ENCODE measurements around the gene LUC7L3.
"Not testable (repeated sequence)": the region's sequence is repeated elsewhere in the genome, so short reads cannot be mapped to it uniquely, and the experiment has no call there.

The LUC7L3 gene

DNA sequence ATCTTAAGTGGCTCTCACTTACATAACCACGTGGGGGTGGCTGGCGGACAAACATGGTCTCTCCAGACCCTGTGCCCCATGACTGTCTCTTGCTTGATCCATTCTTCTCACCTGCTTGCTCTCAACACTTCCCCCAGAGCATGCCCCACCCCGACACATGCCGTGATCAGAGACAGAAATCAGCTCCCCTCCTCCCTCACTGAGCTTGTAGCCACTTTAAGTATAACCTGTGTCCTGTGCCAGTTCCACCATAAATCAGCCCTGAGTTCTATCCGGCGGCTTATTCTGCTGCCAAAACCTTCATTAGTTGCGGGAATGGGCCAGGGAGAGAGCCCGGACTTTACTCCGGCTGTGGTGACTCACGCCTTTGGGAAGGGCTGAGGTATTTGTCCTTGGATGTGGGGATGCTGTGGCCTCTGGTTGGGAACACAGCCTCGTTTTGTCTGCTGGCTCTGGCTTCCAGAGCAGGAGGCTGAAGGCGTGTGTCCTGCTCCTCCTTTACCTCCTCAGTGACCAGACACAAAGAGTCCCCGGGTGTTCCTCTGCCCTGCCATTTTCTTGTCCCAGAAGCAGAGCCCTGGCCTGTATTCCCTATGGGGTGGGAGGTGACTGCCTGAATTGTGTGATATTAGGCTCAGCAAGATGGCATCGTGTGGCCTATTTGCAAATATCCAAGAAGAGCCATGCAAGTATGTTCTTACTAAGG, 32.8 kb upstream of the LUC7L3 start:
- no peak for DNase-seq

DNA sequence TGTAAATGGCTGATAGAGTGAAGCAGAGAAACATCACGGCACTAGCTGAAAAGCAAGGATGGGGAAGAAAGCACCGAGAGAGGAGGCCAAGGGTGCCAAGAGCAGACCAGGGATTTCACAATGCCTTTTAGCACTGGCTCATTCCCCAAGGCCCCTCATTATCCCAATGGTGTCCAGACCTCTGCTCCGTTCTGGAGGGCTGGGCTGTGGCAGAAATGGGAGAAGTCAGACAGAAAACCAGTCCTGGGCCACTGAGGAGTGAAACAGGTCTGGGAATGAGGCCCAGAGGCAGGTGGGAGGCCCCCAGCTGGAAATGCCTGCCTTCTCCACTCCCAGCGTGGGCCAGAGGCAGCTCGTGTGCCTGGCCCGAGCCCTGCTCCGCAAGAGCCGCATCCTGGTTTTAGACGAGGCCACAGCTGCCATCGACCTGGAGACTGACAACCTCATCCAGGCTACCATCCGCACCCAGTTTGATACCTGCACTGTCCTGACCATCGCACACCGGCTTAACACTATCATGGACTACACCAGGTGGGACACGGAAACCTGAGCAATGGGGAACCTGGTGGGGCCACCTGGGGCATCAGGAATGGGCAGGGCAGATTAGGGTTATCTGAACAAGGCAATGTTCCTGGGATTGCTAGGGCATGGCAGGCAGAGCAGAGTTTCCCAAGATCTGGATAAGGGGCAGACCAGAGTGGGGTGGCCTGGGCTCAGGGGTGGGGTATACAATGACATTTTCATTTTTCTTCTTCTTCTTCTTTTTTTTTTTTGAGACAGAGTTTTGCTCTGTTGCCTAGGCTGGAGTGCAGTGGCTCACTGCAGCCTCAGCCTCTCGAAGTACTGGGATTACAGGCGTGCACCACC, 32.0 kb upstream of the LUC7L3 start:
- no peak for DNase-seq

DNA sequence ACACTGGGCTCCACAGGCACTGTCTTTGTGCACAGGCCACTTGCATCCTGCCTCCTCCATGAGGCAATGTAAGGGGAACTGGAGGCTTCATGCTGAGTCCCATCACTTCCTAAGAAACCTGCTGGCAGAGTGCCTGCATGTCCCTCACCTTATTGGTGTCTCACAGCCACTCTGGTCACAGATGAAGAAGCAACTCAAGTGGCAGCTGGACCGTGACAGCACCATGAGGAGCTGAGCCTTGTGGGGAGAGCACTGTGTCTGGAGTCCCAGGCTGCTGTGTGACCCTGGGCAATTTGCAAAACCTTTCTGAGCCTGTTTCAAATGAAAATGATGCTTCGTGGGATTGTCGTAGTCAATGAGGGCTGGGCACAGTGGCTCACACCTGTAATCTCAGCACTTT, 31.2 kb upstream of the LUC7L3 start:
- DNase-seq = no peak

DNA sequence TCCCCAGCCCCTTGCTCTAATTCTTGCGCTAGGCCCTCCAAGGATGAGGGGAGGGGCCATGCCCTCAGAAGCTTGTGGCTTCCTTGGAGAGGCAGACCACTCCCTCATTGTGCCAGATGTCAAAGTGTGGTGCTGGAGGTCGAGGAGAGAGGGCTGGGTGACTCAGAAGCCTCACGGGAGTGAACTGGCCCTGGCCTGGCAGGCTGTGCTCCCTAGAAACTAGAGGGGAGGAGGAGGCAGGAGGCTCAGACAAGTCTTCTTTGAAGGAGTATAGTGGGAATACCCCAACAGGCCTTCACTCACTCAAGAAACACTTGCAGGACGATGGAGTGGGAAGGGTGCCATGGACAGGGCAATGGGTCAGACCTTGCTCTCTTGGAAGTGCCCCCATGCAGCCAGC, 30.2 kb upstream of the LUC7L3 start:
- no peak for DNase-seq

DNA sequence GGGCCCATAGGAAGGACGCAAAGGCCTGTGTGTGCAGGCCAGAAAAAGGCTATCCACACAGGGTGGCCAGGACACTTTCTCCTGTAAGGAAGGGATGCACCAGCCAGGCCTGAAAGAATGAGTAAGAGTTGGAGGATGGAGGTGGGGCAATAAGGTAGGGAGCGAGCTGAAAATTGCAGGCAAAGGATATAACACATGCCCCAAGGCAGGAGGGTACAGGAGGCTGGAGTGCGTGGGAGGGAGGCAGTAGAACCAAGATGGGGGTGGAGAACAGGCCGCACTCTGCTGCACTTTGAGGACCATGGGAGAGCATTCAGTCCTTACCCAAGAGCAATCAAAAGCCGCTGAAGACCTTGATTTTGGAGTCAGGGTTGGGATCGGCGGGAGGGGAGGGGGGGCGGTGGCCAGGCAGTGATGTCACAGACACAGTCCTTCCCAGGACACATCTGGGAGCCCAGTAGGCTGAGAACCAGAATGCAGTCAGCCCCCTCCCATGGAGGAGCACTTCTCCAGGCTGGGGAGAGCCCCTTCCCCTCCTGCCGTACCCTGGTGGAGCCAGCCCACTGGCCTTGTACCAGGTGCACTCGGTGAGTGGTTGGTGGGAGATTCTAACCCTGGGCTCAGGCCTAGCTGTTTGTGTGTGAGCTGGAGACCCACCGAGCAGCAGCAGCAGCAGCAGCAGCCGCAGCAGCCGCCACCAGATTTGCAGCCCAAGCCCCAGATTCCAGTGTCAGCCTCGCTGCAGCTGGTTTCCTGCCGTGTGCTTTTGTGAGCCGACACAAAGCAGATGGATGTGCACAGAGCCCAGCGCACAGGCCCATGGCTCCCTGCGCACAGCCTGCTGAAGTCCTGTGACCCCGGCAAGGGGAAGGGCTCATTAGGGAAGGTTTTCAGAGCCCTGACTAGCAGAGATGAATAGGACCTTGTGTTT, 29.2 kb upstream of the LUC7L3 start:
- DNase-seq = no peak

DNA sequence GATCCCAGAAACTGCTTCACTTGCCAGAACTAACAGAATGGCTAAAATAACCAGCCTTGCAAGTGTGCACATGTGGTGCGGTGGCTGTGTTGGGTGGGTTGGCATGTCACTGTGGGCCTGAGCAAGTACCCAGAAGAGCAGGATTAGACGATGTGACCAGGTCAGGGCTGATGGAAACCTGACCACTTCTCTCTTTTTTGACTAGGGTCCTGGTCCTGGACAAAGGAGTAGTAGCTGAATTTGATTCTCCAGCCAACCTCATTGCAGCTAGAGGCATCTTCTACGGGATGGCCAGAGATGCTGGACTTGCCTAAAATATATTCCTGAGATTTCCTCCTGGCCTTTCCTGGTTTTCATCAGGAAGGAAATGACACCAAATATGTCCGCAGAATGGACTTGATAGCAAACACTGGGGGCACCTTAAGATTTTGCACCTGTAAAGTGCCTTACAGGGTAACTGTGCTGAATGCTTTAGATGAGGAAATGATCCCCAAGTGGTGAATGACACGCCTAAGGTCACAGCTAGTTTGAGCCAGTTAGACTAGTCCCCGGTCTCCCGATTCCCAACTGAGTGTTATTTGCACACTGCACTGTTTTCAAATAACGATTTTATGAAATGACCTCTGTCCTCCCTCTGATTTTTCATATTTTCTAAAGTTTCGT, 28.4 kb upstream of the LUC7L3 start:
- DNase-seq = no peak

DNA sequence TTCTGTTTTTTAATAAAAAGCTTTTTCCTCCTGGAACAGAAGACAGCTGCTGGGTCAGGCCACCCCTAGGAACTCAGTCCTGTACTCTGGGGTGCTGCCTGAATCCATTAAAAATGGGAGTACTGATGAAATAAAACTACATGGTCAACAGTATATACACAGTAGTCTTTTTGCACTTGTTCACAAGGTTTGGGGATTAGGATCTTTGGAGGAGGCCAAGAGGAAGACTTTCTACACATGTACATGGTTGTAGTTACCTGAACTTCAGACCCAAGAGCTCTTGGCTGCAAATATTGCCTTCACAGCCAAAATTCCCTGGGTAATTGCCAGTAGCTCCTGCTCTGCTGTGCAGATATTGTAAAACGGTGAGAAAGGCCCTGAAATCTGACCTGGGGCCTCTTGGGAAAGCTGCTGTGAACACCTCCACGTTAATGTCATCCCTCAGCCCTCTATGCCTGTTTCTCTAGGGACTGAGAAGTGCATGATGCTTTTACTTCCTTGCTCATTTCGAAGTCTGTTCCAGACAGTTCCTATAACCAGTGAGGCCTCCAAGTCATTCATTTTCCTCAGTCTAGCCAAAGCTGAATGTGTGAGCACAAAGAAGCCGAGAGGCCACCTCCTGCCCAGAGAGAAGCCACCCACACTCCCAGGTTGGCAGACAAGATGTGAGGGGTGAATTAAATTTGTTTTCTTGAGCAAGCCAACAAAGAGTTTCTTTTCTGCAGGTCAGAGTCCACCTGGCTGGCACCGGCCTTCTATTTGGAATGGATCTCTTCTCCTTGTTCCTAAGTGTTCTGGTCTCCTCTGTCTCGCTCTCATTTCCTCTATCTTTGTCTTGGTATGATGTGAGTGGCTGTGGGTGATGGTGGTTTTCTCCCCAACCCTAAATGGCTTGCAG, 27.6 kb upstream of the LUC7L3 start:
- no peak for DNase-seq

DNA sequence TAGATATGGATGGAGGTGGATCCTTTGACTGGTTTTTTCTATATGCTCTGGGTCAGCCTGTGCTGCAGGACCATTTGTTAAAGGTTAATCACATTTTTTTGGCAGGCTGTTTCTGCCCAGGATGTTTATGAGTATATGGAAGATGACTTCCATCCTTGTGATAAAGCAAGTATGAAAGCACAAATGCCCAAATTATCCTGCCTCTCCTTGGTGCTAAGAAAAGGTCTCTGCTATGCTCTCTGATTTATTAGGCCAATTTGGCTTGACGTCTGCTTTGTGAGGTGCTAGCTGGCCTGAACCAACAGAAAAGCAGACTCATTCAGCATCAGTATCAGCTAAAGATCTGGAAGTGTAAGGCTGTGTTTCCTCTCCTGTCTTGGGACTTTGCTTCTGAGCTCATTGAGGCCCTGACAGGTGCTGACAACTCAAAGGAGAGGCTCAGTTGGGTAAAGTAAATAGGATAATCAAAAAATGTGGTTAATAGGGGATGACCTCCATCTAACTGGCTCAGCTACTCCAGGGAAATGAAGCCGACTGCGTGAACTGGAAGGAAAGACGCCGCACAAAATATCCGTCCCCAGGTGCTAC, 26.9 kb upstream of the LUC7L3 start:
- no peak for DNase-seq

DNA sequence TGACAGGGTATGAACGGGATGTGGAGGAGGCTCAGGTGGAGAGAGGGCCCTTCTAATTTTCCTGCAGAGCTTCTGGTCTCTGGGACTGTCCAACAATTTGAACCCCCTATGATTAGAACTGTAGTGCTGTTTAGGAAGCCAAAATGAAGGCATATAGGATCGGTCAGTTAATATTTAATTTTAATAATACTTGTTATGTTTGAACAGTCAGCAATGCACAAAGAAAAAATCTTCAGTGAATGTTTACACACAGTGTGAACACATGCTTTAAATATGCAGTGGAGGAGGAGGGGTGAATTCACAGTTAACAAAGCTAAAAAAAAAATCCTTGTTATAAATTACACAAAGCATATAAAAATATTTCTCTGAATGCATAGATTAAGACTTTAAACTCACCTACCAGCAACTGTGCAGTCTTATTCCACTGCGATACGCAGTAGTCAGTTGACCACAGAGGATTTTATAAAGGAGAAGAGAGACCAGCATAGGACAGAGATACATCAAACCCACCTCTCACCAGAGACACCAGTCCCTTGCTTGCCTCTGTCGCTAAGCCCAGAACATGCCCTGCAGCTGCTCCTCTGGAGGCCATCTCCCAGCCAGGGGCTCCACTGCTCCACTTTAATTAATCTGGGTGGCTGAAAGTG, 26.2 kb upstream of the LUC7L3 start:
- DNase-seq = no peak

DNA sequence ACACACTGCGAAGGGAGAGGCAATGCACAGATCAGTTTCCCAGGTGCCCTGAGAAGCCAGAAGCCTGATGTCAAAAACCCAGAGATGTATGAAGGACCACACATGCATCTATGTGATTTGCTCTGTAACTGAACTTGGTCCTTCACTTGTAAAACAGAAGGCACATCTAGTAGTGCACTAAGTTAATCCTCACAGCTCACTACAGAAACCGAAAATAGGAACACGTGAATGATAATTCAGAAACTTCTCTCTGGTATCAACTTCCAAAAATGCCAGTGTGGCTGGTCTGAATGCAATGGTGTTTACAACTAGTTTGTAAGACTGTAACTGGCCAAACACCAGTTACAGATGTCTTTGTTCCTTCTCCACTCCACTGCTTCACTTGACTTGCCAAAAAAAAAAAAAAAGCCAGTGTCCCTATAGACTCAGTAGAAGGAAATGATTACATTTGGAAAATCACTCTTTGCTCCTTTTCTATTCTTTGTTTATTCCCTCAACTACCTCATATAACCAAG, 23.0 kb upstream of the LUC7L3 start:
- no peak for DNase-seq

DNA sequence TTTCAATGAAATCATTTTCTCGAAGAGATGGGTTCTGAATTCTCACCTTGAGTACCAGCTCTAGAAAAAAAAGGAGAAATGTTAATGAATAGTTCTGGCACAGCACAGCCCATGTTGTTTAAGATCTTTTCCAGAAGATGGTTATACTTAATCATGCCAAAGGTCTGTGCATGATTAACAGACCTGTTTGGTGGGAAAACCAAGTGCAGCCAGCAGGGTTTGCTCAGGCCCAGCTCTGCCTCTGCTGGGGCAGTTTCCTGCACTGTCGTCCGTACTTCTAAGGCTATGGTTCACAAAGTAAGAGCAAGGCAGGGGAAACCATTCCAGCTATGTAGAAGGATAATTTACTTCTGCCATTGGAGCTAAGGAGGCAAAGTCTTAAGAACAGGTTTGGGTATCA, 22.3 kb upstream of the LUC7L3 start:
- no peak for DNase-seq

DNA sequence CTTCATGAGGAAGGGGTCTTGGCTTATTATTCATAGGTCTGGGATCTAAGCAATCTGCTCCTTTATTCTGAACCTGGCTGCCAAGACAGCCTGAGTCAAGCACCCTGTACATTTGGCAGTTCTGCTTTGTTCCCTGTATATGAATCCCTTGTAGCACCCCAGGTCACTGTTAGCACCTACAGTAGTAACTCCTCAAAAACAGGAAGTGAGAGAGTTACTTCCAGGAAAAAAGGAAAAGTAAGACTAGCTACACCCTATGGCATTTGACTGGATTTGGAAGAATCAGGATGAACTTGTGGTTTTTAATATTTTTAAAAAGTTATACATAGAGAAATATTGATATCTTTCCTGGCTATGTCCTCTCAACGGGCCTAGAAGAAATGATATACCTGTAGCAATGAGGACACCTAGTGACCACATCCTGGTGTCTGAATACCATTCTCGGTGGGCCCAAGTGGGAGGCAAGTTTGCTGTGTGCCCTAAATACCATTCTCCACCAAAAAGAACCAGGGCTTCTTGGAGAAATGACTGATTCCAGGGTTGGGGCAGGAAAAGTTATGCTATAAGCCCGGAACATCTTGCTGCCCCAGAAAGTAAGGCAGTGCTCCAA, 21.6 kb upstream of the LUC7L3 start:
- no peak for DNase-seq

DNA sequence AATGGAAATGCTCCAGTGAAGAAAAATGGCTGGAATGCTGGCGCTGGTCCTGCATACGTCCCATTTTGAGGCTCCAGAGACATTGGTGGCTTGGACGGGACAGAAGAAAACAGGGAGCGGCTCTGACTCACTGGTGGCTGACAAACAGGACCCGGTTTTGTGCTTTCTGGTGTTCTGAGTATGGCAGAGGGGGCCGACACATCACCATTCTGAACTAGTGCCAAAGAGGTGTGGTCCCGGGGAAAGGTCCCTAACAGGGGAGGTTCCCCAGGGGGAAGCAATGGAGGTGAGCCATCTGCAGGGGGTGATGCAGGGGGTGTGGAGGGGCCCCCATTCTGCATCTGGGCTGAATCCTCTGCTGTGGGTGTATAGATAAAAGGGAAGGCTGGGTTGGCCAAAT, 20.0 kb upstream of the LUC7L3 start:
- no peak for DNase-seq

DNA sequence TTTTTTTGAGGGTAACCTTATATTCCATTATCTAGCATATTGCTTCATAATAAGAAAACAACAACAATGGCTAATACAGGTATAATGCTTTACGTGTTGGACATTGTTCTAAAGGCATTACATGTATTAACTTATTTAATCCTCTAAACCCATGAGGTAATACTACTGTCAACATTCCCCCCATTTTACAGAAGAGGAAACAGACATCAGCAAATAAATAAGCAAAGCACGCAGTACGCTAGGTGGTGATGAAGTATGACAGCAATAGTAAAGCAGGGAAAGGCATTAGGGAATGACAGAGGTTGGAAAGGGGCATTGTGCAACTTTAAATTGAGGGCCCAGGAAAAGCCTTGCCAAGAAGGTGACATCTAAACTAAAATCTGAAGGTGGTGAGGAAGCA, 16.2 kb upstream of the LUC7L3 start:
- DNase-seq = no peak

DNA sequence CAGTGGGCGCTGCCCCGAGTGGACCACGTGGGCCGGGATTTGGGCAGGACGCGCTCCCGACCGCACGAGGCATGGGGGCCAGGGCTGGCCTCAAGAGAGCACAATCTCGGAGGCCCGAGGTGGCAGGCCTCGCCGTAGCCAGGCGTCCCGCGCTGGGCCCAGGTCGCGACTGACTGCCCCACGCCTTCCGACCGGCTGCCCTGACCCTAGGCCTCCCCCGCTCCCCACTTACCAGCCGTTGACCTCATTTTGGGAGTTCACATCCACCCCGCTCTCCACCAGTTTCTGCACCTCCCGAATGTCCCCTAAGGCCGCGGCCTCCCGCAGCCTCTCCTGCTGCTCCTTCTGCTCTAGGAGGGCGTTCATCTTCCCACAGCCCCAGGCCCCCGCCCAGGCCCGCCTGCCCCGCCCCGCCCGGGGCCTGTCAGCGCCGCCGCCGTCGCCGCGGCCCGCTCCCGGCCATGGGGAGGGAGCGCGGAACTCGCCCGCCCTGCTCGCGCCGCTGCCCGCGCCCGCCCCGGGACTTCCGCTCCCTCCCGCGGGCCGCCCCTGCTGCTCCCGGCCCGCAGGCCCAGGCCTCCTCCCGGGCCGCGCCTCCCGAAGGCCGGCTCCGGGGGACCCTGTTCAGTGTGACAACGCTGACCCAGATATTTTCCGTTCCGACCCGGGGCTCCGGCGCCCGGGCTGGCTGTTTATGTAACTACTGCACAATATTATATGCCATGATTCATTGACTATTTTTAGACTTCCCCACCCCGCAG, 11.9 kb upstream of the LUC7L3 start, which contains the start of gene ANKRD40:
Gene ANKRD40, minus strand, starts transcription at position 626 of the 761 bp plus-strand sequence. Its CDS starts 260 bp downstream, at position 366.
- peak; percentile 78 for DNase-seq

DNA sequence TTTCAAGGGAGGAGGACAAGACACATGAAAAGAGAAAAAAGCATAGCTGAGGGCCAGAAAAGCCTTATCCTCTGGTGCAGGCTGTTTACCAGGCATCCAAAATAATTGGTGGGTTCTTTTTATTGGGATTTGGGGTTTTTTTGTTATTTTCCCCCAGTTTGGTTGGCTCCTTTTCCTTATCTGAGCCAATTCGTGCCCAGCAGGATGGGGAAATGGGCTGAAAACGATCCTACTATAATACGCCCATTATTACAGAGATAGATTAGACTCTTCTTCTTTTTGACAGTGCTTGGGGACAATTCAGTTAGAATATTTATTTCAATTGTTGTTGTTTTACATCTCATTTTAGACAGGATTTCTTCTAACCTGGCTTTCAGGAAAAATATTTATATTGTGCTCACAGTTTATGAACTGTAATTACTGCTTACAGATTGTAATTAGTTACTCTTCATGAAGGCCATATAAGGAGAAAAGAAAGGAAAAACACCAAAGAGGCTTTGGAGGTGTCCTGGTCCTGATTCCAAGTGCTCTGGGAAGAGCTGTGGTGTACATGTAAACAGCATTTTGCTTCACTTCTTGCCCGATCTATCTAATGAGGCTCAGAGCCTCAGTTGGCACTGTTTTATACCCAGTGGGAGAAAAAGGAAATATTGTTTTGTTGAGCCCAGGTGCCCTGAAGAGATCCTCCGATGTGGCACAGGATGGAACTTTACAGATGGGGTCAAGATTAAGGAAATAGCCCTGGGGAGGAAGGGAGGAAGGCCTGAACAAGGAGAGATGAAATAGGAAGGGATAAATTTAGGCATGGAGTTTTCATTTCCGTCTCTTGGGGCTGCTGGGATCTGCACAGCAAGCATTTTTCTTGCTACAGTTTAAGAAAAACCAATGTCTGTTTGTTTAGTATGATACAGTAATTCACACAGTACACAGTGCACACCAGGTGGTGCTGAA, 11.1 kb upstream of the LUC7L3 start:
- no peak for DNase-seq

DNA sequence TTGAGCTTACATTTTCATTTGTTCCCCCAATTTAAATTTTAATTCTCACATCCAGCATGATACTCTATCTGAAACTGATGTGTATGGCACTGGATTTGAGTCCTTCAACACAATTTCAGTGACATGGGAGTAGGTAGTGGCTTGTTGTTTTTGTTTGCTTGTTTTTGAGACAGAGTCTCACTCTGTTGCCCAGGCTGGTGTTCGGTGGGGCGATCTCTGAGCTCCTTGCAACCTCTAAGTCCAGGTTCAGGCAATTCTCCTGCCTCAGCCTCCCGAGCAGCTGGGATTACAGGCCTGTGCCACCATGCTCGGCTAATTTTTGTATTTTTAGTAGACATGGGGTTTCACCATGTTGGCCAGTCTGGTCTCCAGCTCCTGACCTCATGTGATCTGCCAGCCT, 10.3 kb upstream of the LUC7L3 start:
- DNase-seq = not testable (repeated sequence)

DNA sequence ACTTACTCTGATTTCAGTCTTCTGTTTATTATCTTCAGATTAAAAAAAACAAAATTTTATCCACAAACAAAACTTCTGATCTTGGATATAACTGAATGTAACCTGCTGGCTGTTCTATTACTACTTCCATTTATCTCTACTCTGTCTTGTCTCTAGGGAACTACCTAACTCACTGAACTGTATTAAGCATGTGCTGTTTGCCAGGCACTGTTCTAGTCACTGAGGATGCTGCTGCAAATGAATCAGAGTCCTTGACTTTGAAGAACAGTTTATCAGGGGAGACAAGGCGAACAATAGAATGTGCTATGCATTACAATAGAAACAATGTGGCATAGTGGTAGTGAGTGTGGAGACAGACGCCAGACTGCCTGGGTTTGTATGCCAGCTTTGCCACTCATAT, 9.4 kb upstream of the LUC7L3 start:
- DNase-seq = no peak

Data from NCI-H1092 (cell line).